ENCODE data around the gene GRID2. TPM values are rescaled to one million over a fixed set of nuclear protein-coding genes. Genes with fewer than 3 reads are reported as not detected.

Gene GRID2
- total and polyA plus RNA-seq, 12 donors: 0.55 to 4.0 (median 2.0) TPM

DNA sequence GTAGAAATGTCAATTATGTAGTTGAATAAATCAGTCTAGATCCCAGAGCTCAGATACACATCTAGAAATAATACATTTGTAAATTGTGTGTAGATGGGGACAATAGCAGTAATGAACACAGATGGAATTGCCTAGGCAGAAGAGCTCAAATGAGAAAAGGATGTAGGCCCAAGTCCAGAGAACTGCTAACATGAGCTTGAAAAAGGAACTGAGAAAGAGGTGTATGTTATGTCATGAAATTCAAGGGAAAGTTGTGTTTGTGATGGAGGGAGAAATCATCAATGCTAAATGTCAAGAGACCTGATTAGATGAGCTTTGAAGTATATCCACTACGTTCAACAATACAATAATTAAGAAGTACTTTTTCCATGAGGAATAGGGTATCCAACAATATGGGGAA is 1148.2 kb downstream of the GRID2 start:
- TF ChIP-seq POLR2A (IDR thresholded peaks at IDR 0.05) (no peak), CTCF (IDR thresholded peaks at IDR 0.05) (no peak)
- intact Hi-C loops (cut with DNase I): no loop called here
- Histone ChIP-seq H3K9me3 (replicated peaks in 1 of 3) (no peaks in the 10 kb centered on the region), H3K27ac (no peak overlapping the region), H3K36me3 (replicated peaks in 1 of 2) (no peaks in the 10 kb centered on the region), H3K4me1 (replicated peaks in 1 of 2) (no peaks in the 10 kb centered on the region), H3K4me3 (no peak overlapping the region), H3K27me3 (no peaks in the 10 kb centered on the region)
- 63 to 78% (median 68%) methylated on average over 1 of the region's 1 CpG for WGBS, 4 donors
- DNase-seq: no peak

GRCh38 chr4:93461541-93461940 is 1157.8 kb downstream of the GRID2 start:
- Histone ChIP-seq H3K4me3 (no peak overlapping the region), H3K9me3 (replicated peaks in 1 of 3) (no peaks in the 10 kb centered on the region), H3K27me3 (no peaks in the 10 kb centered on the region), H3K4me1 (replicated peaks in 1 of 2) (no peaks in the 10 kb centered on the region), H3K36me3 (replicated peaks in 1 of 2) (no peaks in the 10 kb centered on the region), H3K27ac (no peak overlapping the region)
- DNase-seq: no peak
- intact Hi-C loops (cut with DNase I): no loop called here
- TF ChIP-seq CTCF (IDR thresholded peaks at IDR 0.05): no peak
- 63 to 73% (median 72%) methylated on average over 3 of the region's 3 CpGs for WGBS, 4 donors

GRCh38 chr4:93466446-93466845 is 1162.7 kb downstream of the GRID2 start:
- no peak overlapping the region for H3K4me3 ChIP-seq
- H3K4me1 ChIP-seq (replicated peaks in 1 of 2): no peaks in the 10 kb centered on the region
- intact Hi-C loops (cut with DNase I): no loop called here
- no peak for TF ChIP-seq CTCF (IDR thresholded peaks at IDR 0.05)
- no peak for TF ChIP-seq POLR2A (IDR thresholded peaks at IDR 0.05)
- no peaks in the 10 kb centered on the region for H3K27me3 ChIP-seq
- DNase-seq: no peak
- H3K9me3 ChIP-seq (replicated peaks in 1 of 3): no peaks in the 10 kb centered on the region
- WGBS, 4 donors: 61 to 91% (median 83%) methylated on average over 2 of the region's 2 CpGs
- H3K27ac ChIP-seq: no peak overlapping the region
- no peaks in the 10 kb centered on the region for H3K36me3 ChIP-seq (replicated peaks in 1 of 2)

DNA sequence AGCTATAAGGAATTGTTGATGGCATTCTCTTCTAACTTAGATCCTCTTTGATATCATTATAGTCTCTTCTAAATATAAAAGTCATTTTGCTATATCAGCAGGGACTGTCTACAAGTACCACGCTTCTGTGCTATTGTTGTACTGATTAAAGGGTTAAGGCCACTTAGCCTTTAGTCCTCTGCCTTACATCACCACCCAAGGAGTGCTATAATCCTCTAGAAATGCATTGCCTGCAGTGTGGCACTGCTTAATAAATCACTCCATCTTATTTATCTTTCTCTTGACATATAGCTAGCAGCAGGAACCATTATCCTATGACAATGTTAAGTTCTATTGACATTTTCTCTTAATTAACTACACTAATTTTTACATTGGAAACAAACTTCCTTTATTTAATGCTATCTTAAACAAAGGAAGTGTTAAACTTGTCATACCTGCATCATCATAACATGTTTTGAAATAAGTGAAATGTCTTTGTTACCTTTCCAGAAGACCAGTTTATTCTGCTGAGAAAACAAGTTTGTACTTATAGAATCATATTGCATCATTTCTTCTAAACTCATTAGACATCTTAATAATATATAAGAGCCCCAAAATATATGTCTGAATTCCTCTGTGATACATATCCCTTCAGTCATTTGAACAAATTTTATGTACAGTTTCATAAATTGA is 1163.9 kb downstream of the GRID2 start:
- Histone ChIP-seq H3K9me3 (replicated peaks in 1 of 3) (no peaks in the 10 kb centered on the region), H3K4me1 (replicated peaks in 1 of 2) (no peaks in the 10 kb centered on the region), H3K36me3 (replicated peaks in 1 of 2) (no peaks in the 10 kb centered on the region), H3K27ac (no peak overlapping the region), H3K27me3 (no peaks in the 10 kb centered on the region), H3K4me3 (no peak overlapping the region)
- TF ChIP-seq CTCF (IDR thresholded peaks at IDR 0.05) (no peak), POLR2A (IDR thresholded peaks at IDR 0.05) (no peak)
- 67 to 94% (median 77%) methylated on average over 1 of the region's 1 CpG for WGBS, 4 donors
- intact Hi-C loops (cut with DNase I): no loop called here
- DNase-seq: no peak
